HuH-7.5 (cell line): ENCODE data around the gene TUT1.
"Not testable (repeated sequence)": the region's sequence is repeated elsewhere in the genome, so short reads cannot be mapped to it uniquely, and the experiment has no call there.

Experiments used
- DNase-seq: peaks from one replicate; pipeline ENCODE4 v3.0.0; 2011; ENCODE audit warnings: low spot score

The TUT1 gene

GRCh38 chr11:62605467-62605866, 14.1 kb upstream of the TUT1 start:
- no peak for DNase-seq

- no peak for DNase-seq
These were observed 13.3 kb upstream of the TUT1 start for GRCh38 chr11:62604460-62605120.

GRCh38 chr11:62603776-62604299, 12.5 kb upstream of the TUT1 start:
- no peak for DNase-seq

- no peak for DNase-seq
These were observed 11.7 kb upstream of the TUT1 start for GRCh38 chr11:62603072-62603408.

- DNase-seq: peak; percentile 93
These were observed 11.1 kb upstream of the TUT1 start for GRCh38 chr11:62602141-62603071.

- DNase-seq: peak; percentile 92
These were observed 10.2 kb upstream of the TUT1 start, which contains the start of gene MTA2 for GRCh38 chr11:62601372-62602140. MTA2 (minus strand) TSS chr11:62601865; CDS start chr11:62601450, 415 bp downstream.

GRCh38 chr11:62601122-62601371, 9.7 kb upstream of the TUT1 start:
- no peak for DNase-seq

GRCh38 chr11:62600367-62601121, 9.2 kb upstream of the TUT1 start:
- no peak for DNase-seq

- no peak for DNase-seq
These were observed 8.6 kb upstream of the TUT1 start for GRCh38 chr11:62599901-62600300.

GRCh38 chr11:62599069-62599696, 7.9 kb upstream of the TUT1 start:
- DNase-seq: peak; percentile 81

GRCh38 chr11:62595124-62595523, 3.8 kb upstream of the TUT1 start:
- DNase-seq: no peak

- DNase-seq: peak; percentile 64
These were observed 2.2 kb upstream of the TUT1 start for GRCh38 chr11:62593434-62594044.

- DNase-seq: no peak
These were observed 1.7 kb upstream of the TUT1 start for GRCh38 chr11:62592989-62593421.

- DNase-seq: no peak
These were observed 958 bp upstream of the TUT1 start for GRCh38 chr11:62592146-62592815.

GRCh38 chr11:62588966-62589637, 2.2 kb downstream of the TUT1 start:
- DNase-seq: no peak

- not testable (repeated sequence) for DNase-seq
These were observed 6.0 kb downstream of the TUT1 start for GRCh38 chr11:62585356-62585755.

GRCh38 chr11:62581735-62582134, 9.6 kb downstream of the TUT1 start:
- DNase-seq: not testable (repeated sequence)

GRCh38 chr11:62580959-62581715, 10.2 kb downstream of the TUT1 start:
- DNase-seq: no peak

- DNase-seq: no peak
These were observed 12.1 kb downstream of the TUT1 start for GRCh38 chr11:62579252-62579651.
